Measurements from ENCODE around the gene TXNDC11. TPM values are rescaled to one million over a fixed set of nuclear protein-coding genes. Genes with fewer than 3 reads are reported as not detected.

The TXNDC11 gene
- total and polyA plus RNA-seq, 4 donors, result 64.8 to 78.8 (median 72.2) TPM

DNA sequence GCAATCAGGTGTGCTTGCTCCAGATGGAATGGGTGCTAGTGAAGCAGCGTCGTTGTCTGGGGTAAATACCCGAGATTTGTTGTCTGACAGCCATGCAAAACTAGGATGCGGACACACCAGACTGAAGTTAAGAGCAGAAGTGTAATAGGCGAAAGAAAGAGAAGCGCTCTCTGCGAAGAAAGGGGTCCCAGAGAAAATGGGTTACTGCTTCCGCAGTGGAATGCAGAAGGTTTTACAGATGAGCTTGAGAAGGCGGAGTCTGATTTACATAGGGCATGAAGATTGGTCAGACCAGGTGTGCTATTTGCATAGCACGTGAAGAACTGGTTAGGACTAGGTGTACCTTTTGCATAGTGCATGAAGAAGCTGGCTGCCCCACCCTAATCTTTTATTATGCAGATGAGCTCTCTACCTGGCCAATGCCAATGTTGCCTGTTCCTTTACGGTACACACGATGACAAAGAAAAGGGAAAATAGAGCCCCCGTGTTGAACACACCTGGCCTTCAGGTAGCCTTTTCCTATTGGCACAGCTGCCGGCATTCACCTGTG, 106.4 kb downstream of the TXNDC11 start:
- Histone ChIP-seq H3K4me1 (ENCODE audit: control insufficient read depth in 5 of 5, insufficient read depth in 5 of 5, low read length in 5 of 5) (peaks cover 3 to 29% (median 21%) of the 10 kb centered on the region in 5 donors), H3K9ac (ENCODE audit: insufficient read depth in 1 of 2, low read length in 2 of 2) (no peak overlapping the region), H3K27ac (ENCODE audit: low read depth in 1 of 2, low read length in 1 of 2) (peak overlapping the region in 1 of 2 donors; percentile 1), H3K9me3 (ENCODE audit: control insufficient read depth in 4 of 4, insufficient read depth in 3 of 4, low read length in 3 of 4) (no peaks in the 10 kb centered on the region), H3K27me3 (ENCODE audit: control insufficient read depth in 3 of 3, insufficient read depth in 3 of 3, low read length in 2 of 3) (no peaks in the 10 kb centered on the region), H3K36me3 (ENCODE audit: control insufficient read depth in 4 of 4, insufficient read depth in 4 of 4, low read length in 4 of 4) (no peaks in the 10 kb centered on the region), H3K4me3 (no peak overlapping the region)
- WGBS, 2 donors, result 41 to 51% methylated on average over 14 of the region's 14 CpGs
- peak; percentile 52 to 78 (median 65) for DNase-seq
- ATAC-seq (ENCODE audit: insufficient read depth, low FRiP score), result peak; percentile 56
- TF ChIP-seq, protein P1, sequence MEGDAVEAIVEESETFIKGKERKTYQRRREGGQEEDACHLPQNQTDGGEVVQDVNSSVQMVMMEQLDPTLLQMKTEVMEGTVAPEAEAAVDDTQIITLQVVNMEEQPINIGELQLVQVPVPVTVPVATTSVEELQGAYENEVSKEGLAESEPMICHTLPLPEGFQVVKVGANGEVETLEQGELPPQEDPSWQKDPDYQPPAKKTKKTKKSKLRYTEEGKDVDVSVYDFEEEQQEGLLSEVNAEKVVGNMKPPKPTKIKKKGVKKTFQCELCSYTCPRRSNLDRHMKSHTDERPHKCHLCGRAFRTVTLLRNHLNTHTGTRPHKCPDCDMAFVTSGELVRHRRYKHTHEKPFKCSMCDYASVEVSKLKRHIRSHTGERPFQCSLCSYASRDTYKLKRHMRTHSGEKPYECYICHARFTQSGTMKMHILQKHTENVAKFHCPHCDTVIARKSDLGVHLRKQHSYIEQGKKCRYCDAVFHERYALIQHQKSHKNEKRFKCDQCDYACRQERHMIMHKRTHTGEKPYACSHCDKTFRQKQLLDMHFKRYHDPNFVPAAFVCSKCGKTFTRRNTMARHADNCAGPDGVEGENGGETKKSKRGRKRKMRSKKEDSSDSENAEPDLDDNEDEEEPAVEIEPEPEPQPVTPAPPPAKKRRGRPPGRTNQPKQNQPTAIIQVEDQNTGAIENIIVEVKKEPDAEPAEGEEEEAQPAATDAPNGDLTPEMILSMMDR (IDR thresholded peaks at IDR 0.05; ENCODE audit: control extremely low read depth, extremely low read depth), result no peak

DNA sequence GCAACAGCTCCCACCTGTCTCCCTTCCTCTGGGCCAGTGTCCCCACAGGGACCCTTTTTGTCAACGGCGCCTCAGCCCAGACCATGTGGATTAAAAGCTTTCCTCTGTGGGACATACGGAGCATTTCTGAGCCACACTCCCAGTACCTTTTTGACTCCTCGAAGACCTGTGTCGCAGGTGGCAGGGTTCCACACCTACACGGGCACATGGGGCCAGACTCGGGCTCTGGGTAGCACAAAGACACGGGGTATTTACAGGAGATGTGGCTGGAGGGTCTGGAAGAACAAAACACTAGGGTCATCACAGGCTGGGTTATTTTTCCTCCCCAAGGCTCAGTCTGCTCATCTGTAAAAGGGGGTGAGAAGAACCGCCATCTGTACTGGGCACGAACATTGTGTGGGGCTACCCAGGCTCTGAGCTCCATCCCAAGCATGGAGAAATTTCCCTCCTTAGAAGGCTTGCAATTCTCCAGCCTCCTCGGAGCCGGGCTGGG, 106.9 kb downstream of the TXNDC11 start:
- 73 to 79% methylated on average over 12 of the region's 12 CpGs for WGBS, 2 donors
- H3K36me3 ChIP-seq (ENCODE audit: control insufficient read depth in 4 of 4, insufficient read depth in 4 of 4, low read length in 4 of 4), result no peaks in the 10 kb centered on the region
- no peak overlapping the region for H3K4me3 ChIP-seq
- no peak for DNase-seq
- peaks cover 0 to 28% (median 16%) of the 10 kb centered on the region in 5 donors for H3K4me1 ChIP-seq (ENCODE audit: control insufficient read depth in 5 of 5, insufficient read depth in 5 of 5, low read length in 5 of 5)
- H3K27ac ChIP-seq (ENCODE audit: low read depth in 1 of 2, low read length in 1 of 2), result peak overlapping the region in 1 of 2 donors; percentile 1
- TF ChIP-seq, protein P1 (IDR thresholded peaks at IDR 0.05; ENCODE audit: control extremely low read depth, extremely low read depth), result no peak
- H3K9me3 ChIP-seq (ENCODE audit: control insufficient read depth in 4 of 4, insufficient read depth in 3 of 4, low read length in 3 of 4), result no peaks in the 10 kb centered on the region
- no peak overlapping the region for H3K9ac ChIP-seq (ENCODE audit: insufficient read depth in 1 of 2, low read length in 2 of 2)
- ATAC-seq (ENCODE audit: insufficient read depth, low FRiP score), result no peak
- H3K27me3 ChIP-seq (ENCODE audit: control insufficient read depth in 3 of 3, insufficient read depth in 3 of 3, low read length in 2 of 3), result no peaks in the 10 kb centered on the region

DNA sequence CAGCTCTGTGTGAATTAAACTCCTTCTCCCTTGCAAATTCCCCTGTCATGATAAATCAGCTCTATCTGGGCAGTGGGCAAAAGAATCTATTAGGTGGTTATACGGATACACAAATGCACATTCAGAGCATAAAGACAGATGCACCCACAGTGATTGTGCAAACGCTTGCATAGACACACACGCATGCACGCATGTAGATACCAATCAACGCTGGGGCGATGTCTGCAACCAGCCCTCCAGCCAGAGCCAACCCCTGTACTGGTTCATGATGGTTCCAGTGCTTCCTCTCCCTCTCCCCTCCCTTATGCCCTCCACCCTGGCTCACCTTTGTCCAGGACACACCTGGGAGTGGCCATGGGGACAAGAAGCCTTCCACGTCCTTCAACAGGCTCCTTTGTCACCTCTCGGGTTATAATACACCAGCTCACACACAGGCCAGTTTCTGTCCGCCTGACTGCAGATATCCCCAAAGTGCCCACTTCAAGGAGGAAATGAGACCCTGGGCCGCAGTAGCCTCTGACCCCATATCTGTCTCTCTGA, 107.5 kb downstream of the TXNDC11 start:
- Histone ChIP-seq H3K9me3 (ENCODE audit: control insufficient read depth in 4 of 4, insufficient read depth in 3 of 4, low read length in 3 of 4) (no peaks in the 10 kb centered on the region), H3K4me3 (no peak overlapping the region), H3K36me3 (ENCODE audit: control insufficient read depth in 4 of 4, insufficient read depth in 4 of 4, low read length in 4 of 4) (no peaks in the 10 kb centered on the region), H3K27me3 (ENCODE audit: control insufficient read depth in 3 of 3, insufficient read depth in 3 of 3, low read length in 2 of 3) (no peaks in the 10 kb centered on the region), H3K4me1 (ENCODE audit: control insufficient read depth in 5 of 5, insufficient read depth in 5 of 5, low read length in 5 of 5) (peaks cover 0 to 30% (median 15%) of the 10 kb centered on the region in 5 donors), H3K27ac (ENCODE audit: low read depth in 1 of 2, low read length in 1 of 2) (no peak overlapping the region), H3K9ac (ENCODE audit: insufficient read depth in 1 of 2, low read length in 2 of 2) (no peak overlapping the region)
- no peak for DNase-seq
- TF ChIP-seq, protein P1 (IDR thresholded peaks at IDR 0.05; ENCODE audit: control extremely low read depth, extremely low read depth), result no peak
- 85 to 88% methylated on average over 10 of the region's 10 CpGs for WGBS, 2 donors
- ATAC-seq (ENCODE audit: insufficient read depth, low FRiP score), result no peak
